Heart left ventricle (tissue), 16 donors: Measurements from ENCODE around the gene SDSL. TPM values are rescaled to one million over a fixed set of nuclear protein-coding genes. Genes with fewer than 3 reads are reported as not detected.

Experiments used
- ATAC-seq, 4 donors: fragments of 200-7000 bp; cut with Tn5 transposase; one replicate each; pipeline ENCODE4 v1.9.1; 2020 to 2022; ENCODE audit warnings: moderate library complexity in 4 of 4, mild to moderate bottlenecking in 3 of 4, moderate number of reproducible peaks in 1 of 4
- DNase-seq, 5 donors: peaks; one replicate each; pipeline ENCODE4 v3.0.0-alpha.2; 2020
- H3K27ac ChIP-seq, 12 donors: fragments of 200-600 bp; sonication (generic) in 4 of 12; one replicate each; pipeline versions ENCODE4 v1.5.0 to v1.8.0; 2016 to 2022; ENCODE audit warnings: mild to moderate bottlenecking in 2 of 12
- H3K27me3 ChIP-seq, 9 donors: fragments of 200-600 bp; sonication (generic) in 2 of 9; one replicate each; pipeline versions ENCODE4 v1.5.1 to v1.8.0; 2016 to 2022; ENCODE audit warnings: mild to moderate bottlenecking in 3 of 9
- H3K36me3 ChIP-seq, 9 donors: fragments of 200-600 bp; sonication (generic) in 2 of 9; one replicate each; pipeline versions ENCODE4 v1.5.0 to v1.8.0; 2018 to 2022; ENCODE audit warnings: mild to moderate bottlenecking in 2 of 9
- H3K4me1 ChIP-seq, 12 donors: fragments of 200-600 bp; sonication (generic) in 4 of 12; one replicate each; pipeline versions ENCODE4 v1.5.0 to v1.8.0; 2016 to 2022; ENCODE audit warnings: mild to moderate bottlenecking in 3 of 12
- H3K4me3 ChIP-seq, 12 donors: fragments of 200-600 bp; sonication (generic) in 4 of 12; one replicate each; pipeline versions ENCODE4 v1.5.0 to v1.8.0; 2017 to 2022; ENCODE audit warnings: mild to moderate bottlenecking in 9 of 12, moderate library complexity in 4 of 12
- H3K9me3 ChIP-seq, 12 donors: fragments of 200-600 bp; sonication (generic) in 4 of 12; one replicate each; pipeline versions ENCODE4 v1.5.0 to v1.8.0; 2016 to 2022; ENCODE audit warnings: mild to moderate bottlenecking in 1 of 12
- POLR2A ChIP-seq, 2 donors: fragments of 450-650 bp; IDR thresholded peaks; one replicate each; pipeline ENCODE4 v1.6.1; 2017; ENCODE audit warnings: antibody characterized with exemption in 2 of 2, mild to moderate bottlenecking in 2 of 2, moderate library complexity in 2 of 2
- WGBS, 4 donors: extraction: QIAGEN DNeasy Blood & Tissue Kit in 2 of 4; methylation state at CpG; one replicate each; pipeline versions ENCODE4 v1.1.5 to v1.1.7; 2013 to 2018; 5-methylcytosine and 5-hydroxymethylcytosine counted together
- intact Hi-C, 10 donors: fragments of 100-400 bp; cut with DNase I; formaldehyde crosslinking; loops; one replicate each; pipeline versions ENCODE4 v1.11.1 to v1.14.2; 2022
- polyA plus RNA-seq, 2 donors: library from polyadenylated mRNA; stranded (reverse); fragments of 200-250 nt; gene quantifications; one replicate each; pipeline ENCODE4 v1.2.3, GENCODE V29; 2013
- total RNA-seq, 9 donors: library from RNA; depleted of rRNA in 2 of 9; stranded (reverse); fragments of >200 nt in 2 of 9; fragmentation: NEBNext Ultra II Directional in 3 of 9; extraction: Animal tissue kit (Norgen Biotek cat#: 25700) in 3 of 9; gene quantifications; one replicate each; pipeline versions ENCODE4 v1.1.0 to v1.2.4, GENCODE V29; 2016 to 2023
- TF ChIP-seq, protein P1 (sequence below), 12 donors: fragments of 200-600 bp; sonication (generic) in 4 of 12; IDR thresholded peaks; one replicate each; pipeline versions ENCODE4 v1.5.0 to v1.8.0; 2018 to 2022; ENCODE audit warnings: antibody characterized with exemption in 12 of 12, mild to moderate bottlenecking in 5 of 12
- donor health status: ischemic (EF 13 %, LVEDD 7.1; RV severe dilation, severe dysfunction).
- donor health status: healthy with polysubstance abuse.
- donor health status: DM: no; HTN: yes; CAD: no.
- donor health status: DM: no; HTN: no; CAD: no.
- donor health status: ischemic (EF 25% LVEDD 6.9; RV normal size, moderate dysfunction).
- donor health status: ischemic (EF 25% LVEDD 5.7; RV mildly dilated, moderate dysfunction).
- donor health status: healthy.
- donor health status: DM: yes; HTN: yes; CAD: no.
- donor health status: ischemic (EF 35%, LVEDD 5.7; RV mildly dilated, moderate dysfunction).
- donor health status: nonischemic (EF 11% LVEDD 7.7; RV severe dilation, severe dysfunction).
- donor health status: DM: yes; HTN: yes; CAD: no.
- donor health status: PGD.
- donor health status: ischemic (EF 29% LVEDD 5.4; RV normal size, mild dysfunction).
- donor health status: nonischemic (EF 23%, LVEDD 6.1; RV moderate dilation, normal function).

Gene SDSL
- total and polyA plus RNA-seq, 11 donors, result 2.5 to 21.0 (median 5.7) TPM

DNA sequence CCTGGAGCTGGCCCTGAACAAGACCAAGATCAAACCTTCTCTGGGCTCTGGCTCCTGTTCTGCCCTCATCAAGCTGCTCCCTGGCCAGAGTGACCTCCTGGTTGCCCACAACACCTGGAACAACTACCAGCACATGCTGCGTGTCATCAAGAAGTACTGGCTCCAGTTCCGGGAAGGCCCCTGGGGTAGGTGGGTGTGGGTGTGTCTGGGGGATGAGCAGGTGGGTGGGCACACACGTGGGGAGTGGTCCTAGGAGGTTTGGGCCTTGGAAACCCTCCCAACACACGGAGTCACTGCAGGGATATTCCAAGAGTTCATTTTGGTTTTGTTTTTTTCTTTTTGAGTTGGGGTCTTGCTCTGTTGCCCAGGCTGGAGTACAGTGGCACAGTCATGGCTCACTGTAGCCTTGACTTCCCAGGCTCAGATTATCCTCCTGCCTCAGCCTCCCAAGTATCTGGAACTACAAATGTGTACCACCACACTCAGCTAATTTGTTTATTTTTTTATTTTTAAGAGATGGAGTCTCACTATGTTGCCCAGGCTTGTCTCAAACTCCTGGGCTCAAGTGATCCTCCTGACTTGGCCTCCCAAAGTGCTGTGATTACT is 47.3 kb upstream of the SDSL start:
- no peak for ATAC-seq
- Histone ChIP-seq H3K27me3 (no peaks in the 10 kb centered on the region), H3K36me3 (peaks cover 2 to 87% (median 66%) of the 10 kb centered on the region in 9 donors), H3K4me3 (no peak overlapping the region), H3K9me3 (no peaks in the 10 kb centered on the region), H3K27ac (no peak overlapping the region), H3K4me1 (no peaks in the 10 kb centered on the region)
- intact Hi-C loops, result no loop called here
- TF ChIP-seq, protein P1, sequence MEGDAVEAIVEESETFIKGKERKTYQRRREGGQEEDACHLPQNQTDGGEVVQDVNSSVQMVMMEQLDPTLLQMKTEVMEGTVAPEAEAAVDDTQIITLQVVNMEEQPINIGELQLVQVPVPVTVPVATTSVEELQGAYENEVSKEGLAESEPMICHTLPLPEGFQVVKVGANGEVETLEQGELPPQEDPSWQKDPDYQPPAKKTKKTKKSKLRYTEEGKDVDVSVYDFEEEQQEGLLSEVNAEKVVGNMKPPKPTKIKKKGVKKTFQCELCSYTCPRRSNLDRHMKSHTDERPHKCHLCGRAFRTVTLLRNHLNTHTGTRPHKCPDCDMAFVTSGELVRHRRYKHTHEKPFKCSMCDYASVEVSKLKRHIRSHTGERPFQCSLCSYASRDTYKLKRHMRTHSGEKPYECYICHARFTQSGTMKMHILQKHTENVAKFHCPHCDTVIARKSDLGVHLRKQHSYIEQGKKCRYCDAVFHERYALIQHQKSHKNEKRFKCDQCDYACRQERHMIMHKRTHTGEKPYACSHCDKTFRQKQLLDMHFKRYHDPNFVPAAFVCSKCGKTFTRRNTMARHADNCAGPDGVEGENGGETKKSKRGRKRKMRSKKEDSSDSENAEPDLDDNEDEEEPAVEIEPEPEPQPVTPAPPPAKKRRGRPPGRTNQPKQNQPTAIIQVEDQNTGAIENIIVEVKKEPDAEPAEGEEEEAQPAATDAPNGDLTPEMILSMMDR (IDR thresholded peaks at IDR 0.05), result no peak
- no peak for TF ChIP-seq POLR2A (IDR thresholded peaks at IDR 0.05)
- DNase-seq, result peak in 1 of 5 donors; percentile 3
- WGBS, 4 donors, result 91 to 98% (median 95%) methylated on average over 4 of the region's 4 CpGs

DNA sequence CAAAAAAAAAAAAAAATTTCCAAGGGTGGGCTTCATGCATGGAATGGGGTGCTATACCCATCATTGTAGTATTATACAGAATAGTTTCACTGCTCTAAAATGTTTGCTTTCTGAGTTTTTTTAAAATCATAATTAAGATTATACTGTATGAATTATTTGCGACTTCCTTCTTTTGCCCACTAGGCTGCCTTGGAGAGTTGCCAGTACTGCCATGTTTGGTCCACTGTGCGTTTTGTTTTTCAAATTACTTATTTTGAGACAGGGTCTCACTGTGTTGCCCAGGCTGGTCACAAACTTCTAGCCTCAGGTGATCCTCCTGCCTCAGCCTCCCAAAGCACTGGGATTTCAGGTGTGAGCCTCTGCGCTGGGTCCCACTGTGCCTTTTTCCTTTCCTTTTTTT is 43.9 kb upstream of the SDSL start:
- TF ChIP-seq POLR2A (IDR thresholded peaks at IDR 0.05), result no peak
- TF ChIP-seq, protein P1 (IDR thresholded peaks at IDR 0.05), result no peak
- Histone ChIP-seq H3K36me3 (peaks cover 2 to 95% (median 82%) of the 10 kb centered on the region in 9 donors), H3K27ac (no peak overlapping the region), H3K4me1 (no peaks in the 10 kb centered on the region), H3K9me3 (no peaks in the 10 kb centered on the region), H3K27me3 (no peaks in the 10 kb centered on the region), H3K4me3 (no peak overlapping the region)
- intact Hi-C loops, result no loop called here
- 87 to 96% (median 89%) methylated on average over 3 of the region's 3 CpGs for whole genome bisulfite sequencing, 4 donors
- DNase-seq (no peak), ATAC-seq (no peak)

DNA sequence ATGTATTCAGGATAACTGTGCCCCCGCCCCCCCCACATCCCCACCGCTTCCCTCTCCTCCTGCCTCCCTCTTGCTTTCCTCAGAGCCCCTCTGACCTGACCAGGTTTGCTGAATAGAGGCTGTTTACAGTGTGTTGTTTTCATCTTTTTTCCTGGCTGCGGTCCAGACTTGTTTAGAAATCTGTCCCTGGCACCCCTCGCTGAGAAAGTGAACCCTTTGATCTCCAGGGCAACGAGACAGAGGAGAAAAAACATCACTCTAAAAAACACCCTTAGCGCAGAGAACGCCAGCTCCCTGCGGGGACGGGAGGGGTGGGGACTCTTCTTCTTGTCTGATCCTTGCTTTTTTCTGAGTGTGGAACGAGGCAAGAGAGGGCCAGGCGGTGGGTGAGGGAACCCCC is 41.0 kb upstream of the SDSL start:
- Histone ChIP-seq H3K4me1 (no peaks in the 10 kb centered on the region), H3K9me3 (no peaks in the 10 kb centered on the region), H3K27me3 (no peaks in the 10 kb centered on the region), H3K36me3 (peaks cover 0 to 95% (median 73%) of the 10 kb centered on the region in 9 donors), H3K27ac (no peak overlapping the region), H3K4me3 (no peak overlapping the region)
- ATAC-seq (no peak), DNase-seq (no peak)
- no peak for TF ChIP-seq POLR2A (IDR thresholded peaks at IDR 0.05)
- TF ChIP-seq, protein P1 (IDR thresholded peaks at IDR 0.05), result no peak
- intact Hi-C loops, result no loop called here
- 83 to 87% (median 84%) methylated on average over 11 of the region's 11 CpGs for WGBS, 4 donors

DNA sequence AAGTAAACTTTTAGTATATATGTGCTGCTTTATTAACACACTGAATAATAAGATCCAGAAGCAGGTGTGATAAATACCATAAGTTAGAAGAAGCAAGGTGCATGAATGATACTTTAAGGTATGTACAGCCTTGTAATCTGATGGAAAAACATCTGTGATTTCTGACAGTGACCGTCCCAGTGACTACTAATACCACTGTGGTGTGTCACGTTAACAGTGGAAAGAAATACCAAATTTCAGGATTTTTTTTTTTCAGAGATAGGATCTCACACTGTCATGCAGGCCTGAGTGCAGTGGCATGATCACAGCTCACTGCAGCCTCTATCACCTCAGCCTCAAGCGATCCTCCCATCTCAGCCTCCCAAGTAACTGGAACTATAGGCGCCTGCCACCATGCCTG is 40.0 kb upstream of the SDSL start:
- peaks cover 0 to 94% (median 72%) of the 10 kb centered on the region in 9 donors for H3K36me3 ChIP-seq
- TF ChIP-seq, protein P1 (IDR thresholded peaks at IDR 0.05), result no peak
- TF ChIP-seq POLR2A (IDR thresholded peaks at IDR 0.05), result no peak
- intact Hi-C loops, result no loop called here
- no peaks in the 10 kb centered on the region for H3K27me3 ChIP-seq
- no peaks in the 10 kb centered on the region for H3K4me1 ChIP-seq
- ATAC-seq, result no peak
- H3K27ac ChIP-seq, result no peak overlapping the region
- WGBS, 4 donors, result 94 to 97% (median 97%) methylated on average over 4 of the region's 4 CpGs
- H3K4me3 ChIP-seq, result no peak overlapping the region
- DNase-seq, result no peak
- no peaks in the 10 kb centered on the region for H3K9me3 ChIP-seq
